GM18508 (cell line): ENCODE results near the gene SLC9A9.

Source experiments
- ATAC-seq: cut with Tn5 transposase; IDR thresholded peaks from one replicate; pipeline ENCODE4 v1.9.1; 2021; ENCODE audit warnings: moderate number of reproducible peaks; ENCODE audit not compliant: insufficient read depth, unreplicated experiment

Gene SLC9A9

GRCh38 chr3:143243686-143244085 is 604.6 kb downstream of the SLC9A9 start:
- no peak for ATAC-seq

DNA sequence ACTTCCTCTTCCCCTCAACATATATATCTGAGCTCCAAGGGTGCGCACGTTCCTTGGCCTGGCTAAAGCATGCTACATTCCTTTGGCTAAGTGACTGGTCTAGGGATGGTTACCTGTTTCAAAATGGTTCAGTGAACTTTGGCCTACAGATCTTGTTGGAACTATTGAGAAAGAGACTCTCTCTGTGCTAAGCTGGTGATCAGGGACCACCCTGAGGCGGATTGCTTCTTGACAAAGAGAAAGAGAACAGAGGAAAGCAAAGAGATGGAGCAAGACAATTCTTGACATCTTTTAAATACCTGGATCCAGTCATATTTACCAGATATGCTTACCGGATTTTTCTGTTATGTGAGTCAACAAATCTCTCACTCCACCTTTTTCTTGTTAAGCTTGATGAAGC is 605.6 kb downstream of the SLC9A9 start:
- ATAC-seq: no peak

DNA sequence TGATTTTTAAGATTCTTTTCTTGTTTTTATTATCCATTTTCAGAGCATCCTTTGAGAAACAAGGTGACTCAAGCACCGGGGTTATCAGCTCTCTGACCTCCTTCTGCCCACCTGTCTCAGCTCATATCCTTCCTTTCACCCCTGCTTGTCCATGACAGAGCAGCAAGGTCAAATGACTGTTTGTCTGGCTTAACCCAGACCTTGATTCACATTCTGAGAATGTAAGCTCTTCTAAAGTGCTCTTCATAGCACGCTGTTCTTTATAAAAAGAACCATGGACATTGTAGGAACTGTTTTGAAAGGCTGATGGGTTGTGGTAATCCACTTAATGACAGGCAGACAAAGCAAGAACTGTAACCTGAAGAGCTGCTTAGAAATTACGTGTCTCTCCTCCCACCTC is 606.2 kb downstream of the SLC9A9 start:
- ATAC-seq: no peak

DNA sequence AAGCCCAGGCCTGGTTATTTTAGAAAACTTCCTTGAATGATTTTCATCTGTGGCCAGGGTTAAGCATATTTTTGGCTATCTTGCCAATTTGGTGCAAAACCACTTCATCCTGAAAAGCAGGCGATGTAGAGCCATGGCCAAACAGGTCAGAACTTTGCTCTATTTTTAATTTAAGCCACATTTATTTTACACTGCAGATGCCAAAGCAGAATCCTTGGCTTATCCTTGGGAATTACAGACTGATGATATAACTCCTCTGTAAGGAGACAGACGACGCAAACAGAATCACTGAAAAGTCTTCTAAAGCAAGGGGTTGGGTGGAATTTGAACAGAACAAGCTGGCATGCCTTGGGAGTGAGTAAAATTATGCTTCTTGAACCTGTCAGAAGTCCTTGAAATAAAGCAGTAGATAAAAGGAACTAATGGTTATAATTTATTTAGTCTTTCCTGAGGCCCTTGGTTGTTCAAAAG is 606.8 kb downstream of the SLC9A9 start:
- ATAC-seq: no peak

- no peak for ATAC-seq
Observed at GRCh38 chr3:143240886-143241285, 607.4 kb downstream of the SLC9A9 start.

DNA sequence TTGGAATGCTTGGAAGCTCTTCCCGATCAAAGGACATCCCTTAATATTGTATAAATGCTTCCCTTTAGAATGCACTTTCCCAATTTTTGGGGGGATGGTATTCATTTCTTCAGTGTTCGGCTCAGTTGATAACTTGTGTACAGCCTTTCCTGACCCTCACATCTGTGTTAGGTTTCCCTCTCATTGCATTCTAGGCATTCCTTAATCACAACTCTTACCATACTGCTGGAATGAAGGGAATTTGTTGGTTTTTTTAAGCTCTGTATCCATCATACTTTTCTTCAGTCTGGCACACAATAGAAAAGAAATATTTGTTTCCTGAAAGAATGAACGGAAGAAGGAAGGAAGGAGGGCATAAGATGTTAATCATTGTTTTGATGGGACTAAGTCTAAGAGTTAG is 609.2 kb downstream of the SLC9A9 start:
- no peak for ATAC-seq

- no peak for ATAC-seq
Observed at GRCh38 chr3:143237077-143237627, 611.1 kb downstream of the SLC9A9 start.

DNA sequence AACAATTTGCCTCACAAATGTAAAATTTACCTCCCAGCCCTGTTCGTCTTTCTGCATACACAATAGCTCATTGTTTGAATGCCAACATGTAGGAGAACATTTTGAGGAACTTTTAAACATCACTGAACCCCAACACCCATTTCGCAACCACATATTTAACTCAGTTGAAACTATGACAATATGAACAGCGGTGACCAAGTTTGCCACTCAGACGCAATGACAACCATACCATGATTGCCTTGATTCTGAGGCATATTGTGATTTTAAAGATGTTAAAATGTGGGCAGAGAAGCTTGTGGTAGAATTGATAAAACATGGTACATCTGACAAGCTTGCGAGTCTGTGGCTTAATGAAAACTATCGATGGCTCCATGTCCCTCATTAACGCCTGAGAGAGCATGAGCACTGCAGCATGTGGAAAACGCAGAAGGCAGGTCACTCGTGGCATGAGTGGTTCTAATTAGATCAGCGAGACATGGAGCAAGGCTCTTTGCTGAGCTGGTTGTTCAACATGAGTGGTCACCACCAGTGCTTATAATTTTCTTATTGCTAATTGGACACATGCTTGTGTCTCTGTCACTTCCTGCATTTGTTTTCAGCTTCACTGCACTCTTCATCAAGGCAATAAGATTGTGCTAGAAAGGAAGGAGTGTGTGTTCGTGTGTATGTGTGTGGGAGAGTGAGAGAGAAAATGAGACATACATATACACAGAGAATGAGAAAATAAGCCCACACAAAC is 611.9 kb downstream of the SLC9A9 start:
- no peak for ATAC-seq

DNA sequence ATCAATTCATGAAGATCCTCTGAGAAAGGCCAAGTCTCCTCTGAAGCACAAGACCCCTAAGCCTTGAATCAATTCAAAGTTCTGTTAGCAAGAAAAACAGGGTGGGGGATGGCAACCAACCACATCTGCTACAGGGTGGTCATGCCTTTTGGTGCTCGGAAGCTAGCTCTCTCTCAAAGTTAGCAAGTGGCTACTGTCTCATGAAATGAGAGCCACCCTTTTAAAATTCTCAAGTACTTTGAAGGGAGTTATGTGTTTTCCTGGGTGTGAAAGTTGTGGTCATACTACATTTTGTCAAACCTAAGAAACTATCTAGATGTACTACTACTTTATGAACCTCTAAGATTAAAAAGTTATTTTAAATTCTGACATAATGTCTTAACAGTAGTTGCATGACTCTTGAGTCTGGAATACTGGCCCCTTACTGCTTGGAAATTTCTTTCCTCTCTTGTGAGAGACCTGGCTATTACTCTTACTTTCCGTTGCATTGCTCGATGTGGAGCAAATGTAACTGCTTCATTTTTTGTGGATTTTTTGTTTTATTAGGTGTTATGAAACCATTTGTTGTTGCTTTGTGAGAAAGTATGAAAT is 612.6 kb downstream of the SLC9A9 start:
- no peak for ATAC-seq

GRCh38 chr3:143234526-143234925 is 613.7 kb downstream of the SLC9A9 start:
- ATAC-seq: no peak

DNA sequence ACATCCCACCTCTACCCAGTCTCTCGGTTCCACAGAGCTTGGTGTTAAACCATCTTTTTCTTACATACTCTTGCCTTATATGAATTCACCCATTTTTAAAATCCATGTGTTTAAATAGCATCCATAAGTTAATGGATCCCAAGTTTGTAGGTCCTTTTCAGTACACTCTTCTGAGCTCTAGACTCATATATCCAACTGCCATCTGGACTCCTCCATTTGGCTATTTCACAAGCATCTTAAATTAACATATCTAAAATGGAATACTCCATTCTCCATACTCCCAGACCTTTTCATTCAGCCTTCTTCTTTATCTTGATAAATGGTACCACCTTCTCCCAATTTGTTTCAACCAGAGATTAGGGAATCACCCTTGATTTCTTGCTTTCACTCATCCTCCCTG is 615.3 kb downstream of the SLC9A9 start:
- ATAC-seq: no peak

GRCh38 chr3:143228405-143228804 is 619.9 kb downstream of the SLC9A9 start:
- no peak for ATAC-seq

DNA sequence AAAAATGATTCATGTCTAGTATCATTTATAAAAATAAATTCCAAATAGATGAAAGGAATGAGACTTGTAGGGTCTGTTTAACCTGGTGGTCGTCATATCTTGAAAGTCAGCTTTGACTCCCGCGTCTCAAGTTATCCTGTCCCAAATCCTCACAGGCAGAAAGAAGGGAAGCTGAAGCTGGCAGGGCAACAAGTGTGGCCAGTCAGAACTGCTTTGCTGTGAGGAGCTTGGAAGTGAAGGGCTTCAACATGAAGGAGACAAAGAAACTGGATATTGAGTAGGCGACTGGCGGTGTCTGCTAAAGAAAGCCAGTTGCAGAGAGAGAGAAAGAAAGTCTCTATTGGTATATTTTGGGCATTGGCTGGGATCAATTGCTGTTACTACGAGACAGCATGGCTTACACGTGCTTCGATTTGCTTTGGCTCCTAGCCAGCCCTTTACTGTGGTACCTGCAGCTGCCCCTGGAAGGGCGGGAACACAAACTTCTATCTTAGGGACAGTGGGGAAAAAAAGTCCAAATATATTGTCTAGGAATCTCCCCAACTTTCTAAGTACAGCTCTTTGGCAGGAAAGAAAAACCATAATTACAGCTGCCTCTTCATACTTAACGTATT is 621.5 kb downstream of the SLC9A9 start:
- ATAC-seq: no peak

DNA sequence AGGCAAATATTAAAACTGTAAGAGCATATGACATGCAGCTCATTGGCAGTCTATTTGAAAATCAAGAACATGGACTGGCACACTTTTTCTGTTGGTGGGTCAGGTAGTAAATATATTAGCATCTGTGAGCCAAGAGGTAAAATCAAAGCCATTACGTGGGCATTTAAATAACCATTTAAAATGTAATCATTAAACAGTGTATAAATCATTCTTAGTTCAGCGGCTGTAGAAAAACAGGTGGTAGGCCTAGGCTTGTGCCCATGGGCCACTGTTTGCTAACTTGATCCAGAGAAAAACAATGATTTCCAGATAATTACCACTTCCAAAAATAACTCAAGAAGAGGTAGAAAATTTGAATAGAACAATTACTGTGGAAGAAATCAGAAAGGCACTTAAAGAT is 623.6 kb downstream of the SLC9A9 start:
- no peak for ATAC-seq

GRCh38 chr3:143222981-143223380 is 625.3 kb downstream of the SLC9A9 start:
- no peak for ATAC-seq

DNA sequence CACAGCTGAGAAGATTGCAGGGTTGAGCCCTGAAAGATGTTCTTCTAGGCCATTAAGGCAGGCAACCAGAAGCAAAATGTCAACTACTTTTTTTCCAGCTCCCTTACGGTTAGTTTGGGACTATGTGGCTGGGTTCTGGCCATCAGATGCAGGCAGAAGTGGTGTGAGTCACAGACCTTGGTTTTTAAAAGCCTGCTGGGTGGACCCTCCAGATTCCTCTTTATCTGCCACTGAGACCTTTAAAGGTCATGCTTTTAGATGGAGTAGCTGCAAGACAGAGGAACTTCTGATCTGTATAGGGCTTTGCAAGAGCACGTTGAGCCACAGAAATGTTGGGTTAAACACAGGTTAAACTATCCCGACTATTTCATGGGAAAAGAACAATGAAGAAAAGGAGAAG is 625.8 kb downstream of the SLC9A9 start:
- no peak for ATAC-seq

DNA sequence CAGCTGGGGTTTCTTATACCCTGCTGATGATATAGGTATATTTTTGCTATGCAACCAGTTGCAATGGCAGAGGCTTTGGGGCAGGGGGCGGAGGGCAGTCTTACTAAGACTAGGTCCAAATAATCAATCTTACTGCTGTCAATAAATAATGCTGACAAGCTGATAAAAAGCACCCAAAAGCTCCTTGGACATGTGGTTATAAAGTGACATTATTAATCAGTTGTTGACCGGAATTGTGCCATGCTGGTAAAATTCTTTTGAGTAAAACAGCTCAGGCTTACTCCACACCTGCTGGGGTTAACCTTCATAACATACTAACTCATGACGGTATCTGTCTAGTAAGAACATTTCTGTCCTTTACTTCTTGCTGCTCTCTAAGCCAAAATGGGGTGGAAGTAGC is 626.8 kb downstream of the SLC9A9 start:
- no peak for ATAC-seq

GRCh38 chr3:143220741-143221140 is 627.5 kb downstream of the SLC9A9 start:
- no peak for ATAC-seq

- no peak for ATAC-seq
Observed at GRCh38 chr3:143218166-143218835, 630.0 kb downstream of the SLC9A9 start.

- ATAC-seq: no peak
Observed at GRCh38 chr3:143217283-143217682, 631.0 kb downstream of the SLC9A9 start.

DNA sequence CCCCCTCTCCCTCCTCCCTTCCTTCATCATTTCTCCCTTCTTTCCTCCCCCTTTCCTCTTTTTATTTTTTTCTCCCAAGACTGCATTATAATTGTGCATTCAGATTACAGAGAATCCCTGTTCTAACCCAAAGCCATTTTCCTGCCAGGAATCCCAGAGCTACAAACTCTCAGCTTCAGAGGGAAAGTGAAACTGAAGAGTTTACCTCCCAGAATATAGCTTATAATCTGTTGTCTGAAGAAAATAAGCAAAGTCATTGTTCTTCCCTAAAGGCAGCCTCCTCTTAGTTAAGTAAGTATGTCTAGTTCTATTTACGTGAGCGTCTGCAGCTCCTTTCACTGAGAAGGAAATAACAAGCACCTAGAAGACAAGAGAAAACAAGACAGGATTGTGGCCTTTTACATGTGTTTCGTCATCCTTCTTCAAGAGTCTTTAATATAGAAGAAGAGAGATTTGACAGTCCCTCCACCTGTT is 631.5 kb downstream of the SLC9A9 start:
- no peak for ATAC-seq
